NOMO-1 treated with dmso at 0.1 percent for 144 hours (cell line): ENCODE results near the gene RFC4.
A peak's percentile ranks its signal among the peaks of the same experiment; 100 is the strongest.

Source experiments
- DNase-seq: peaks from one replicate; lab custom pipeline; 2025; ENCODE audit not compliant: unreplicated experiment; lab: John Stamatoyannopoulos, UW

RFC4 gene

GRCh38 chr3:186787642-186788481, 18.4 kb downstream of the RFC4 start:
- DNase-seq: no peak

- DNase-seq: no peak
Measured at GRCh38 chr3:186786922-186787321, 19.4 kb downstream of the RFC4 start.

DNA sequence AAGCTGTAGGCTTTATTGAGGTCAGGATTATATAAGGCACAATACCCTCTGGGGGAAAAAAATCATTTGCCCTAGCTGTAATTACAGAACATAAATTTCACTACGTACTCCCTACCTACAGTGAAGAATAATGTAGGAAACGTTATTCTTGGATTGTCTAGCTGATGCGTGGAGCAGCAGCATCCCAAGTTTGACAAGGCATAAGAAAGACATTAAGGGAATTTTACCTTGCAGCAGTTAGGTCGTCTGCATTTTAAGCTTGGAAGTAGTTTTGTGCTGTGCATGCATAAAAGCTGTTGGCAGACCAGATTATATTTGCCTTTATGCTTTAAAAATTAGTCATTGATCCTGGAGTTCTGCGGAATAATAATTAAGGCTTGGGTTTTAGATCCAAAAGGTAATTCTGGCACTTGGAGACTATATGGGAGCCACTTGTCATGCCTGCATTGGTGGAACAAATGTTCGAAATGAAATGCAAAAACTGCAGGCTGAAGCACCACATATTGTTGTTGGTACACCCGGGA, 20.7 kb downstream of the RFC4 start:
- DNase-seq: no peak

GRCh38 chr3:186784820-186785494, 21.3 kb downstream of the RFC4 start:
- no peak for DNase-seq

- DNase-seq: peak; percentile 67
Measured at GRCh38 chr3:186783731-186784515, 22.4 kb downstream of the RFC4 start.

- DNase-seq: peak; percentile 77
Measured at GRCh38 chr3:186783058-186783730, 23.1 kb downstream of the RFC4 start, which contains the start of gene EIF4A2. TSS of gene EIF4A2 (plus strand) at chr3:186783577. CDS start at chr3:186783611, 34 bp downstream.

DNA sequence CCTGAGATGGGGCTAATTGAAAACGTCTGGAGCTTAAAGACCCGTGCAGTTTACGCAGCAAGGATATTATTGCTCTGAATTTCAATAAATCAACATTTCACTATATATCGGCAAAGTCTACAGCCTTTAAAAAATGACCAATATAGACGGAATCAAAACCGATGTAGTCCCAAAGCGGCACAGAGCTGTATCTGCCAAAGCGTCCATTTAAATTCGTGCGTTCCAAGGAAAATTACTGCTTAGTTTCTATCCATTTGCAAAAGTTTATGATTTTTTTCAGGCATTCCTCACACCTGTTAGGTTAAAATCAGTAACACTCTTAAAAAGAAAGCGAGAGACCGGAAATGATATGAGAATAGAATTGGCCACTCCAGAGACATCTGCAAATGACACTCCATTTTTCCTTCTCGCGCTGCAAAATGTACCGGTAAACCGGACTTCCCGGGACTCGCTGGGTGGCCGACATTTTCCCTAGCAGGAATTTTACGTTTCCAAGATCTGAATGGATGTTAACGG, 23.7 kb downstream of the RFC4 start:
- no peak for DNase-seq

GRCh38 chr3:186779204-186779603, 27.1 kb downstream of the RFC4 start:
- no peak for DNase-seq

DNA sequence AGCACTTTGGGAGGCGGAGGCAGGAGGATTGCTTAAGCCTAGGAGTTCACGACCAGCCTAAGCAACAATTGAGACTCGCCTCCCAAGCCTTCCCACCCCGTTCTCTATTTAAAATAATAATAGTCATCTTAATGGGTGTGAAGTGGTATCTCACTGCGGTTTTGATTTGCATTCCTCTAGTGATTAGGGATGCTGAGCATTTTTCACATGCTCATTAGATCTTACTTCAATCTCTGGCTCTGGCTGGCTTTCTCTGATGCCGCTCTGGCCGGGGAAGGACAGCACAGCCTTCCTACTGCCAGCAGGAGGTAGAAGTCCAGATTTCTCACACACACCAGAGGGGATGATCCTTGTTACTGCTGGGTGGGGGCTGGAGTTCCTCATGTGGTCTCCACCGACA, 30.3 kb downstream of the RFC4 start:
- DNase-seq: no peak

GRCh38 chr3:186772701-186773417, 33.4 kb downstream of the RFC4 start:
- peak; percentile 83 for DNase-seq

DNA sequence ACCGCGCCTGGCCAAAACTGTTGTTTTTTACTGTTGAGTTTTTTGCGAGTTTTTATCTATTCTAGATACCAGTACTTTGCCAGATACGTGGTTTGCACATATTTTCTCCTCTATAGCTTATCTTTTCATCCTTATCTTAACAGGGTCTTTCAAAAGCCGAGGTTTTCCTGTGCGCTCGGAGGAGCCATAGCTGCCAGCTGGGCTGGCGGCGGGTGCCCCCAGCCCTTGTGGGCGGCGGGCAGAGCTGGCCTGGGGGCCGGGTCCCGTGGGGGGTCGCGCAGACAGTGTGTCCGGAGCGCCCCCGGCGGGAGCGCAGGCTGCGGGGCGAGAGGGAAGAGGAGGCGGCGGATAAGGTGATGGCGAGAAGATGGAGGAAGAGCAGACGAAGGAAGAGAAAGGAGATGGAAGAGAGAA, 34.0 kb downstream of the RFC4 start:
- no peak for DNase-seq

GRCh38 chr3:186760897-186761447, 45.3 kb downstream of the RFC4 start:
- DNase-seq: no peak

GRCh38 chr3:186760141-186760833, 46.0 kb downstream of the RFC4 start:
- DNase-seq: no peak

DNA sequence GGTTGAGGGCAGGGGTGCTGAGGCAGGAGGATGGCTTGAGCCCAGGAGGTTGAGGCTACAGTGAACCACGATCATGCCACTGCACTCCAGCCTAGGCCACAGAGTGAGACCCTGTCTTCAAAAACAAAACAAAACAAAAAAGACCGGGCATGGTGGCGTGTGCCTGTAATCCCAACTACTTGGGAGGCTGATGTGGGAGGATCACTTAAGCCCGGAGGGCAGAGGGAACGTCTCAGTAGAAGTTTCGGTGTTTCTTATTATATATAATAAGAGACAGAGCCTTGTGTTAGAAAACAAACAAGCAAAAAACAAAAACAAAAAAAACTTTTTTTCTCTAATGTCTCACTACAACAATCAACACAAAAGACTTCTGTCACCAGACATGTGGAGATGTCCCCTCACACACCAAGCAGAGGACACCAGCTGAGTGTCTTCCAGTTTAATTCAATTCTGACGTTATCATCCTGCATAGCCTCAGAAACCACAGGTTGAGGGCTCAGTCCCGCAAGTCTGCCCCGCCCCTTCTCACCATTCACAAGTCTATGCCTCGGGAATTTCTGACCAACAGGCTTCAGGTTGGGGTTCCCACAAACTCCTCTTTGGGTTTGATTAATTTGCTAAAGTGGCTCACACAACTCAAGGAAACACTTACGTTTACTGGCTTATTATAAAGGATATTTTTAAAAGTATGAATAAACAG, 46.9 kb downstream of the RFC4 start:
- DNase-seq: no peak

DNA sequence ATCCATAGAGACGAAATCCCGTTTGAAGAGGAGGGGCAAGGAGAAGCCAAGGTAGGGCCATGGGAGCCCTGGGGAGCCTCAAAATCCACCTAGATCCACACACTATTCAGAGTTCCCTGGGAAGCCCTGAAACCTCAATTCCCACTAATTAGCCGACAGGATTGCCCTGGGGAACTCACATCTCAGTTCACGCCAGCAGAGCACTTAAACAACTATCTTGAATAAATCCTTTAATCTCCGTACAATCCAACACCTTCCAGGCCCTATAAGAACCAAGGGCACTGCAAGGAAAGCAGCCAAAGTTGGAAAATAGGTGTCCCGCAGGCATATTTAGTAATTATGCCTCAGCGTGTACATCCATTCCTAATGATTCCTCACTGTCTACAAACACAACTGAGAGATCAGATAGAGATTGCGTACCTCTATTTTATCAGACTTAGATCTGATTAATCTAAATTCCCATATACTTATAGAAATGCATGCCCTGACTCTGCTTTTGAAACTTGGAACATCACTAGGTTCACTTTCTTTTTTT, 48.5 kb downstream of the RFC4 start:
- DNase-seq: no peak

- no peak for DNase-seq
Measured at GRCh38 chr3:186757214-186757613, 49.1 kb downstream of the RFC4 start.

- no peak for DNase-seq
Measured at GRCh38 chr3:186754871-186755270, 51.4 kb downstream of the RFC4 start.

DNA sequence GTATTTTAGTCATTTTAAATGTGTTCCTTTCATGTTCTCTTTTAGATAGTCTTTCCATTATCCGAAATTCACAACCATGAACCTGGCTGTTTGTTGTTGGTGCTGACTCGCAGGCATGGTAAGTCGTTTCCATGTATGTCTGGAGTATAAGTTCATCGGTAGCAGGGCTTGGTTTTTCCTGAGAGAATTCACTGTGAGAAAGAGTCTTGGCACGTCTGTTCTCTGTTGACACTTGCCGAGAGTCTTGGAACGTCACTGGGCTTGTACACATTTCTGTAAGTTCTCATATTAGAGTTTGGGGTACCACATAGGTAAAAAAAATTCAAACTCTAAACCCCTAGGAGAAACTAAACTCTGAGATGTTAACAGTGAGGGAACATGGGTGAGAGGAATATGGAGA, 52.3 kb downstream of the RFC4 start:
- DNase-seq: no peak
